Spleen (tissue), 11 donors: ENCODE results near the gene IRAK1. TPM values are rescaled to one million over a fixed set of nuclear protein-coding genes. Genes with fewer than 3 reads are reported as not detected.

Experiments
- DNase-seq: peaks from one replicate; pipeline ENCODE4 v3.0.0-alpha.2; 2020
- H3K27ac ChIP-seq, 8 donors: fragments of 200-600 bp; sonication (generic) in 7 of 8; 1 replicate in 4 of 8; 2 replicates in 4 of 8; pipeline versions ENCODE4 v1.5.0 to v1.8.0; 2016 to 2021; ENCODE audit warnings: inconsistent platforms in 4 of 8, mild to moderate bottlenecking in 4 of 8, moderate library complexity in 1 of 8
- H3K27me3 ChIP-seq, 7 donors: fragments of 200-600 bp; sonication (generic) in 6 of 7; replicated peaks in 1 of 7; 1 replicate in 4 of 7; 2 replicates in 3 of 7; pipeline versions ENCODE4 v1.5.0 to v1.8.0; 2016 to 2021; ENCODE audit warnings: inconsistent platforms in 3 of 7, mild to moderate bottlenecking in 1 of 7
- H3K36me3 ChIP-seq, 6 donors: fragments of 200-600 bp; sonication (generic) in 5 of 6; 1 replicate in 4 of 6; 2 replicates in 2 of 6; pipeline versions ENCODE4 v1.5.0 to v1.8.0; 2016 to 2021; ENCODE audit warnings: inconsistent platforms in 2 of 6
- H3K4me1 ChIP-seq, 6 donors: fragments of 200-600 bp; sonication (generic) in 5 of 6; 1 replicate in 3 of 6; 2 replicates in 3 of 6; pipeline versions ENCODE4 v1.5.0 to v1.8.0; 2016 to 2021; ENCODE audit warnings: inconsistent platforms in 3 of 6
- H3K4me3 ChIP-seq, 8 donors: fragments of 200-600 bp; sonication (generic) in 7 of 8; 1 replicate in 4 of 8; 2 replicates in 4 of 8; pipeline versions ENCODE4 v1.5.0 to v1.8.0; 2016 to 2021; ENCODE audit warnings: inconsistent platforms in 4 of 8, mild to moderate bottlenecking in 4 of 8, moderate library complexity in 2 of 8
- H3K9me3 ChIP-seq, 8 donors: fragments of 200-600 bp; sonication (generic) in 7 of 8; 1 replicate in 4 of 8; 2 replicates in 4 of 8; pipeline versions ENCODE4 v1.5.0 to v1.8.0; 2016 to 2021; ENCODE audit warnings: inconsistent platforms in 4 of 8
- POLR2A ChIP-seq, 3 donors: fragments of 450-650 bp; IDR thresholded peaks; one replicate each; pipeline ENCODE4 v1.5.1; 2017; ENCODE audit warnings: antibody characterized with exemption in 3 of 3, mild to moderate bottlenecking in 1 of 3
- POLR2AphosphoS5 ChIP-seq, 3 donors: sonication (generic); formaldehyde crosslinking; IDR thresholded peaks; one replicate each; pipeline ENCODE4 v1.5.1; 2017; ENCODE audit warnings: antibody characterized with exemption in 3 of 3
- WGBS, 5 donors: extraction: QIAGEN DNeasy Blood & Tissue Kit in 3 of 5; methylation state at CpG; one replicate each; pipeline versions ENCODE4 v1.1.5 to v1.1.7; 2013 to 2018; 5-methylcytosine and 5-hydroxymethylcytosine counted together
- intact Hi-C: fragments of 100-400 bp; cut with DNase I; formaldehyde crosslinking; loops from one replicate; pipeline ENCODE4 v1.15.0; 2023; ENCODE audit warnings: low total_unique reads
- polyA plus RNA-seq, 3 donors: library from polyadenylated mRNA; stranded (reverse); fragments of 200-250 nt; gene quantifications; one replicate each; pipeline ENCODE4 v1.2.1, GENCODE V29; 2013
- total RNA-seq, 7 donors: library from RNA; depleted of rRNA in 3 of 7; stranded (reverse); fragments of >200 nt in 3 of 7; fragmentation: NEBNext Ultra II Directional in 4 of 7; extraction: Animal tissue kit (Norgen Biotek cat#: 25700) in 4 of 7; gene quantifications; one replicate each; pipeline versions ENCODE4 v1.1.0 to v1.2.1, GENCODE V29; 2016 to 2021
- TF ChIP-seq, protein P1 (sequence below), 11 experiments: fragments of 200-600 bp in 7 of 11; fragments of 450-650 bp in 4 of 11; sonication (generic) in 4 of 11; IDR thresholded peaks in 8 of 11; conservative IDR thresholded peaks in 3 of 11; 1 replicate in 7 of 11; 2 replicates in 4 of 11; pipeline versions ENCODE4 v1.4.0 to v1.8.0; 2016 to 2021; ENCODE audit warnings: antibody characterized with exemption in 11 of 11, inconsistent platforms in 4 of 11, mild to moderate bottlenecking in 1 of 11
- donor health status: healthy with polysubstance abuse.
- donor health status: DM: no; HTN: no; CAD: no; lungs with moderate emphysema.
- donor health status: DM: no; HTN: no; CAD: no.
- donor health status: Bipolar disorder and iron deficiency.
- donor health status: healthy.
- donor health status: DM: no; HTN: no; CAD: no.
- donor health status: DM: yes; HTN: yes; CAD: no.

IRAK1 gene
- total and polyA plus RNA-seq, 10 donors = 46.4 to 118 (median 90.0) TPM

DNA sequence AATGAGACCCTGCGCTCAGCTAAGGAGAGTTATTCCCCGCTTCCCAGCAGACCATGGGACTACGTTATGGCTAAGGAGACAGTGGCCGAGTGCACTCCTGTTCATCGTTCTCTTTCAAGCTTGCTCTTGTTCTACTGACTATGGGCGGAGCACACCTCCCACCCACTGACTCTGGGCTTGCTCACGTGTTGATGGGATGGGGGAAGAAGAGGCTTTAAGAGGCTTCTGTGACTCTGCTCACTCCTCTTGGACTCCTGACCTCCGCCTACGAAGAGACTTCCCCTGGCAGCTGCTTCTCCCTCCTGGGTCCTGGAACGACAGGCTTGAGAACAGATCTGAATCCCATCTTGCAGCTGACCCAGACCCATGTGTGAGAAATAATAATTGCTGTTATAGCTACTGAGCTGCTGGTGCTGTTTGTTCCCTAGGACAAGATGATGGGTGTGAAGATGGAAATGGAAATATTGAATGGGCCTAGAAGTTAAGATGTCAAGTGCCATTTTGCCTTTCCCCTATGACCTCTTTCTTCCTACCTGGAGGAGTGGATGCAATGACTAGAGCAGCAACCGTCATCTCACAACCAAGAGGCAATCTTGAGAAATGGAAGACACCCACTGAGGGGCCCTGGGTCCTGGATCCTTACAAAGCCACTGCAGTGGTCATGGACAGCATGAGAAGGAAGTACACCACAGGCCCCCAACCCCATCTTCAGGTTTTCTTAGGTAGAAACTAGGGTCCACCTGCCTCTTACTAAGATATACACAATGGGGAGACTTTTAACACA is 38.7 kb upstream of the IRAK1 start:
- TF ChIP-seq POLR2AphosphoS5 (IDR thresholded peaks at IDR 0.05) = no peak
- TF ChIP-seq, protein P1, sequence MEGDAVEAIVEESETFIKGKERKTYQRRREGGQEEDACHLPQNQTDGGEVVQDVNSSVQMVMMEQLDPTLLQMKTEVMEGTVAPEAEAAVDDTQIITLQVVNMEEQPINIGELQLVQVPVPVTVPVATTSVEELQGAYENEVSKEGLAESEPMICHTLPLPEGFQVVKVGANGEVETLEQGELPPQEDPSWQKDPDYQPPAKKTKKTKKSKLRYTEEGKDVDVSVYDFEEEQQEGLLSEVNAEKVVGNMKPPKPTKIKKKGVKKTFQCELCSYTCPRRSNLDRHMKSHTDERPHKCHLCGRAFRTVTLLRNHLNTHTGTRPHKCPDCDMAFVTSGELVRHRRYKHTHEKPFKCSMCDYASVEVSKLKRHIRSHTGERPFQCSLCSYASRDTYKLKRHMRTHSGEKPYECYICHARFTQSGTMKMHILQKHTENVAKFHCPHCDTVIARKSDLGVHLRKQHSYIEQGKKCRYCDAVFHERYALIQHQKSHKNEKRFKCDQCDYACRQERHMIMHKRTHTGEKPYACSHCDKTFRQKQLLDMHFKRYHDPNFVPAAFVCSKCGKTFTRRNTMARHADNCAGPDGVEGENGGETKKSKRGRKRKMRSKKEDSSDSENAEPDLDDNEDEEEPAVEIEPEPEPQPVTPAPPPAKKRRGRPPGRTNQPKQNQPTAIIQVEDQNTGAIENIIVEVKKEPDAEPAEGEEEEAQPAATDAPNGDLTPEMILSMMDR (IDR thresholded peaks at IDR 0.05 in 8 of 11, conservative IDR thresholded peaks at IDR 0.05 in 3 of 11) = no peak
- Histone ChIP-seq H3K4me1 (peaks cover 0 to 76% (median 44%) of the 10 kb centered on the region in 6 donors), H3K4me3 (no peak overlapping the region), H3K27me3 (peaks cover 0 to 5% (median 0%) of the 10 kb centered on the region in 7 donors), H3K9me3 (no peaks in the 10 kb centered on the region), H3K27ac (peak overlapping the region in 2 of 8 donors; percentile 30 to 48), H3K36me3 (peaks cover 0 to 45% (median 4%) of the 10 kb centered on the region in 6 donors)
- intact Hi-C loops = no loop called here
- DNase-seq = no peak
- WGBS, 5 donors = 79 to 84% (median 82%) methylated on average over 10 to 11 of the region's 11 CpGs

DNA sequence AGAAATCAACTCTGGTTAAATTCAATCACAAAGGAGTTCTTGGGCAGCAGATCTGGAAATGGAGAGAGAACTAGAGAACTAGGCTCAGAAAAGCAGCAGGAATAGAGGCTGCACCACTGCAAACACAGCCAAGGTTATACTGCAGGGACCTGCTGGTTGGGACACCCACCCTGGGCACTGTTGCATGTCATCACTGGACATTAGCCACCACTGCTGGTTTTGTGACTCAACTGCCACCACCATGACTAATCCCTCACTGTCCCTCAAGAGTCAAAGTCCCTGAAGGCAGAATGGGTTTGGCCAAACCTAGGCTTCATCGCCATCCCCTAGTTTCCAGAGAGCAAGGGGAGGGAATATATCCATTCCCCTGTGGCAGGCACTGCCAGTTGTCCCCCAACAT is 38.1 kb upstream of the IRAK1 start:
- H3K27me3 ChIP-seq = peaks cover 0 to 4% (median 0%) of the 10 kb centered on the region in 7 donors
- H3K27ac ChIP-seq = peak overlapping the region in 3 of 8 donors; percentile 23 to 48 (median 30)
- intact Hi-C loops = no loop called here
- H3K4me1 ChIP-seq = peaks cover 0 to 70% (median 40%) of the 10 kb centered on the region in 6 donors
- H3K9me3 ChIP-seq = no peaks in the 10 kb centered on the region
- H3K36me3 ChIP-seq = peaks cover 0 to 52% (median 4%) of the 10 kb centered on the region in 6 donors
- no peak overlapping the region for H3K4me3 ChIP-seq
- no peak for DNase-seq
- TF ChIP-seq POLR2AphosphoS5 (IDR thresholded peaks at IDR 0.05) = no peak
- WGBS, 5 donors = 95 to 100% (median 100%) methylated on average over 1 of the region's 1 CpG

DNA sequence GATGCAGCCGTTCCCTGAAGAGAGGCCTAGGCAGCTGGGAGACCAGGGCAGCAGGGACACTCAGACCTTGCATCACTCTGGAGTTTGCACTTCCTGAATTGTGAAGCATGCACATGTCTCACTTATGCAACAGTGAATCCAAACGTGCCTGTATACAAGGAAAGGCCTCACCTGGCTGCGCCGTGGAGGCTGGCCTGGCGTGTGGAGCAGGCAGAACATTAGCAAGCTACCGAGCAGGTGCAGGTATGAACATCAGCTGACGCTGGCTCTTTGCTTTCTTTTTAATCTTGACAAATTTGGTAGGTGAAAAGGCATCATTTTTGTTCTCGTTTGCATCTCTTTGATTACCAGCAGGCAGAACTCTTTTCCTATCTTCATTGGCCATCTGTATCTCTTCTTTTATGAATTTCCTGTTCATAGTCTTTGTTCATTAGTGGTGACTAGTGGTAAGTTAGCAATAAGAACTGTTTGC is 37.1 kb upstream of the IRAK1 start:
- Histone ChIP-seq H3K36me3 (peaks cover 0 to 58% (median 4%) of the 10 kb centered on the region in 6 donors), H3K27ac (peak overlapping the region in 3 of 8 donors; percentile 19 to 48 (median 23)), H3K27me3 (peaks cover 0 to 9% (median 0%) of the 10 kb centered on the region in 7 donors), H3K9me3 (no peaks in the 10 kb centered on the region), H3K4me3 (no peak overlapping the region), H3K4me1 (peaks cover 0 to 64% (median 40%) of the 10 kb centered on the region in 6 donors)
- no peak for DNase-seq
- WGBS, 5 donors = 31 to 62% (median 48%) methylated on average over 5 to 8 of the region's 8 CpGs
- intact Hi-C loops = no loop called here
- TF ChIP-seq, protein P1 (IDR thresholded peaks at IDR 0.05 in 8 of 11, conservative IDR thresholded peaks at IDR 0.05 in 3 of 11) = no peak
- TF ChIP-seq POLR2A (IDR thresholded peaks at IDR 0.05) (no peak), POLR2AphosphoS5 (IDR thresholded peaks at IDR 0.05) (peak in 2 of 3 donors; percentile 23 to 50)

DNA sequence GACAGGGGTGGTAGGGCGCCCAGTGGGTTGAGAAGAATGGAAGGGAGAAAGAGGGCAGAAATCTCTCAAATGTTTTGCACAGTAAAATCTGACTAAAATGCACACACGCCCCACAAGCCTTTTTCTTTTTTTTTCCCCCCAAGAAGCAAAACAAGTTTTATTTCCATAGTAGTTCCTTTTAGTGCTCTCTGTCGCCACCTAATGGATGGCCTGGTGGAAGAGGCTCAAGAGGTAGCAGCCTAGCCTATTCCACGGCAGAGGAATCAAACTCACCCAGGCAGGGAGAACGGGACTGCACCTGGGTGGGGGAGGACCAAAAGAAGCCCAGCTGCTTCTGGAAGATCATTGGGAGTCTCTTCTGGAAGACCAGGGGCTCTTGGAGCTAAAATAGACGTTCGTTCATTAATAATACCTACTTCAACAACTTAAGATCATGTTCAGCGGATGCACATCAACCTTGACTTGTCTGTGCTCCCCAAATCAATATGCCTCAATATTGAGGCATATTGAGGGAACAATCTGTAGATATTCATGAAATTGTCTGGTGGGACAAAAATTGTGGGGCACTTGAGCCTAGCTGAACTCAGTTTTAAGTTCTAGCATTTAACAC is 31.6 kb upstream of the IRAK1 start:
- 25 to 42% (median 37%) methylated on average over 8 of the region's 8 CpGs for WGBS, 5 donors
- peak in 1 of 3 donors; percentile 5 for TF ChIP-seq POLR2AphosphoS5 (IDR thresholded peaks at IDR 0.05)
- TF ChIP-seq, protein P1 (IDR thresholded peaks at IDR 0.05 in 8 of 11, conservative IDR thresholded peaks at IDR 0.05 in 3 of 11) = peak in 10 of 11 experiments; percentile 41 to 79 (median 71)
- no peak for TF ChIP-seq POLR2A (IDR thresholded peaks at IDR 0.05)
- H3K27ac ChIP-seq = peak overlapping the region in 3 of 8 donors; percentile 5 to 38 (median 6)
- H3K9me3 ChIP-seq = no peaks in the 10 kb centered on the region
- H3K4me3 ChIP-seq = no peak overlapping the region
- H3K36me3 ChIP-seq = peaks cover 0 to 72% (median 3%) of the 10 kb centered on the region in 6 donors
- no peak for DNase-seq
- intact Hi-C loops = no loop called here
- peaks cover 0 to 55% (median 29%) of the 10 kb centered on the region in 6 donors for H3K4me1 ChIP-seq
- H3K27me3 ChIP-seq = peaks cover 0 to 9% (median 0%) of the 10 kb centered on the region in 7 donors
